ENCODE data around the gene RAB17. TPM values are rescaled to one million over a fixed set of nuclear protein-coding genes. Genes with fewer than 3 reads are reported as not detected.

The RAB17 gene
- total RNA-seq, 1 donor from 2014 or later, result 3.5 TPM

- intact Hi-C loops (cut with DNase I), result no loop called here
- DNase-seq (ENCODE audit: low spot score), result no peak
These were observed 21.5 kb downstream of the RAB17 start for GRCh38 chr2:237569041-237569440.

- intact Hi-C loops (cut with DNase I), result no loop called here
- DNase-seq (ENCODE audit: low spot score), result no peak
These were observed 22.3 kb downstream of the RAB17 start for GRCh38 chr2:237568121-237568660.

DNA sequence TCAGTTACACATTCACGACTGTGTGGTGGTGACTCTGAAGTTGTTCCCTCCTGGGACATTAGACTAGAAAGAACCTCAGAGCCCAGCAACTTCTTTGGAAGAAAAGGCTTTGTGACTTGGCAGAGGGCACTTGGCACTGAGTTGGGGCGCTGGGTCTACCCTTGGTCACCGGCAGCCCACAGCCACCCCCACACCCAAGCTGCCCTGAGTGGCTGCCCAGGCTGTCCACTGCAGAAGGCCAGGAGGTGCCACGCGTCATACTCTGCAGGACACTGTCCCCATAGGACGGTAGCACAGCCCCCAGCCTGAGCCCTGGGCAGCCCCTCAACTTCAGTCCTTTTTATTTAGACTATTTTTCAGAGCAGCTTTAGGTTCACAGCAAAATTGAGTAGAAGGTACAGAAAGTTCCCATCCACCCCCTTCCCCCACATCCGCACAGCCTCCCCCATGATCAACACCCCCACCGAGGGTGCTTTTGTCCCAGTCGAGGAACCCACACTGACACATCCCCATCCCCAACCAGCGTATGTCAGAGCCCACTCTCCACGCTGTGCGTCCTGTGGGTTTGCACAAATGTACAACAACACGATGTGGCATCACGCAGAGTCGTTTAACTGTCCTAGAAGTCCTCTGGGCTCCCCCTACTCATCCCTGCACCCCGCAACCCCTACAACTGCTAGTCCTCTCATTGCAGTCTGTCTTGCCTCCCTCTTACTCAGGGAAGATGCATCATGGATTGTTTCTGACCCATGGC, 23.1 kb downstream of the RAB17 start:
- no peak for DNase-seq (ENCODE audit: low spot score)
- intact Hi-C loops (cut with DNase I), result no loop called here

DNA sequence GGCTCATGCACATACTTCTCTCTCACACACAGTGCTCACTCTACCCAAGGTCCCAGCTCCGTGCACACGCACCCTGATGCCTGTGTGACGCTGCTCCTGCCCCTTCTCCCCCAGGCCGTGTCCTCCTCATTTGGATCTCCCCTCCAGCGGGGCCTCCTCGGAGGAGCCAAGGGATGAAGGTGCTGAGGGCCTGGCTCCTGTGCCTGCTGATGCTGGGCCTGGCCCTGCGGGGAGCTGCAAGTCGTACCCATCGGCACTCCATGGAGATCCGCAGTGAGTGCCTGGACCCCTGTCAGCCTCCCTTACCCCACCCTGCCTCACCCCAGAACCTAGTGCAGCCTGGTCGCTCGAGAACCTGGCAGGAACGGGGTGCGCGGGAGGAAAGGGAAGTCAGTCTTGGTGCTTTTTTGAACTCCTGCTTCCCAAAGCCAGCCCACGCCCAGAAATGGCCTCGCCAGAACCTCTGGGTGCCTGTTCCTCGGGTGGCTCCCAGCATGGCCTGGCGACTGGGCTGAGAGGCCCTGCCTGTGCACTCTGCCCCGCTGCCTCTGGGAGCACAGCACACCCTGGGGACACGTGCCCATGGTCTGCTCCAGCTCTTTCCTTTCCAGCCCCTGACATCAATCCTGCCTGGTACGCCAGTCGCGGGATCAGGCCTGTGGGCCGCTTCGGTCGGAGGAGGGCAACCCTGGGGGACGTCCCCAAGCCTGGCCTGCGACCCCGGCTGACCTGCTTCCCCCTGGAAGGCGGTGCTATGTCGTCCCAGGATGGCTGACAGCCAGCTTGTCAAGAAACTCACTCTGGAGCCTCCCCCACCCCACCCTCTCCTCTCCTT, 23.9 kb downstream of the RAB17 start, which contains the start of gene PRLH:
Gene PRLH, plus strand, starts transcription at position 174 of the 835 bp plus-strand sequence. Its CDS starts 0 bp downstream, at position 174.
- DNase-seq (ENCODE audit: low spot score), result no peak
- intact Hi-C loops (cut with DNase I), result no loop called here

DNA sequence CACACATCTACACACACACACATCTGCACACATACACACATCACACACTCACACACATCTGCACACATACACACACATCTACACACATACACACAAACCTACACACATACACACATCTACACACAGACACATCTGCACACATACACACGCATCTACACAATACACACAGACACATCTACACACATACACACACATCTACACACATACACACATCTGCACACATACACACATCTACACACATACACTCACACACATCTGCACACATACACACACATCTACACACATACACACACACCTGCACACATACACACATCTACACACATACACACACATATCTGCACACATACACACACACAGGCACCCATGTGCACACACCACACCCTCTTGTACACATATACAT, 24.6 kb downstream of the RAB17 start:
- DNase-seq (ENCODE audit: low spot score), result no peak
- intact Hi-C loops (cut with DNase I), result no loop called here

DNA sequence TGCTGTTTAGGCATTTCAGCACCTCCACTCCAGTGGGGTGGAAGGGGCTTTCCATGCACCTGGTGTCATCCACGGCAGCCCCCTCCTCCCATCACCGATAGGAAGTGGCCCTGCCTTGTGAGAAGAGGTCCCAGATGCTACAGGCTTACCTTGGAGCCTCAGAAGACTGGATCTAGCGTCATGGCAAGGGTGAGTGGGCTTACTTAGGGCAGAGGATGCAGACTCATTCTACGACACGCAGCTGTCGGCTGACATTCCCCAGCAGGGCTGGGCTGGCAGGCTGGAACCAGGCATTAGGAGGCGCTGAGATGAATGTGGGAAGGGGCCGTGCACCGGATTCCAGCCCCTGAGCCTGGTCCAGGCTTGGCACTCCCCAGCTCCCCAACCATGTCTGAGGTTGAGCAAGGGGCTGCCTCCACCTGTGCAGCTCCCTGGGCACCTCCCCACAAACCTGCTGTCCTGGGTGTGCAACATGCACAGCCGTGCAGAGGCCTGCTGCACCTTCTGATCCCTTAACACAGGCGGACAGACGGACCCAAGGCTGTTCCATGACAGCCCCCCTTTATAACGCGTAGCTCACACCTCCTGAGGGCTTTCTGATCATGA, 25.9 kb downstream of the RAB17 start:
- intact Hi-C loops (cut with DNase I), result no loop called here
- no peak for DNase-seq (ENCODE audit: low spot score)

GRCh38 chr2:237563816-237564215, 26.7 kb downstream of the RAB17 start:
- intact Hi-C loops (cut with DNase I), result no loop called here
- DNase-seq (ENCODE audit: low spot score), result no peak

DNA sequence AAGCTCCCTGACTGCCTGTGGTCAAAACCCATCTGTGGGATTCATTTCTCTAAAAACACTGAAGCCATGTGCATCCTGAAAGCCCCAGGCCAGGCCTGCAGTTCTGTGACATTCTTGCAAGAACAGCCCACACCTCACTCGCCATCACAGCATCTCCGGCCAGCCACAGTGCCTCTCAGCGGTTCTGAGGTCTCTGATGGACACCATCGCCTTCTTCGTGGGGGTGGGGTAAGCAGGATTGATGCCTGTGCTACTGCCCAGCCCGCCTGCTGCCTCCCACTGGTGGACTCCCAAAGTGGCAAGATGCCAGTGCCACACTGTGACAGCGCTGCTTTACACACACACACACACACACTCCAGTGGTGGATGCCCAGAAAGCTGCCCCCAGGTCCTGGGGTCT, 29.3 kb downstream of the RAB17 start:
- intact Hi-C loops (cut with DNase I), result no loop called here
- no peak for DNase-seq (ENCODE audit: low spot score)

DNA sequence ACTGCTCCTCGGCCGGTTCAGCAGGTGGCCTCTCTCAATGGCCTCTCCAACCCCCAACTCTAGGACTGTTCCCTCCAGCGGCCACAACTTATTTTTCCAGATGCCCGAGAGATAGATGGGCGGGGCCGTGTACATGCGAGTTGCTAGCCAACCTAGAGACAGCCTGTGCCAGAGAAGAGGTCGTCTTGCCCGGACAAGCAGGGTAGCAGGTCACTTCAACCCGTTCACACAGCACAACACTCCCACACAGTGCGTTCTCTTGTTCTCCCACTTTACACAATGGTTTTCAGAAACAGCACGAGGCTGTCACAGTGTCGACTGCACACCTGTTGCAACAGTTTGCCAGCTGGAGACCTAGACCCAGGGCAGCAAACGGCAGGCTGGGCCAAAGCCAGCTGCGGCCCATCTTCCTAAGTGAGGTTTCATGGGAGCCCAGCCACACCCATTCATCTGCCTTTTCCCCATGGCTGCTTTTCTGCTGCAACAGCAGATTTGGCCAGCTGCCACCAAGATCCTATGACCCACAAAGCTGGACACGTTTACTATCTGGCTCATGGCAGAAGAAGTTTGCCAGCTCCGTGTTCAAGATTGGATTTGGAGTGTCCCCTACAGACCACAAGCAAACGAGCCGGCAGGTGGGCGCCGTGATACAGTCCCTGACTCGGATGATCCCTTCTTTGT, 31.4 kb downstream of the RAB17 start:
- no peak for DNase-seq (ENCODE audit: low spot score)
- intact Hi-C loops (cut with DNase I), result no loop called here

- DNase-seq (ENCODE audit: low spot score), result no peak
- intact Hi-C loops (cut with DNase I), result no loop called here
These were observed 32.9 kb downstream of the RAB17 start for GRCh38 chr2:237557633-237558015.

- DNase-seq (ENCODE audit: low spot score), result no peak
- intact Hi-C loops (cut with DNase I), result no loop called here
These were observed 33.5 kb downstream of the RAB17 start for GRCh38 chr2:237556773-237557632.

DNA sequence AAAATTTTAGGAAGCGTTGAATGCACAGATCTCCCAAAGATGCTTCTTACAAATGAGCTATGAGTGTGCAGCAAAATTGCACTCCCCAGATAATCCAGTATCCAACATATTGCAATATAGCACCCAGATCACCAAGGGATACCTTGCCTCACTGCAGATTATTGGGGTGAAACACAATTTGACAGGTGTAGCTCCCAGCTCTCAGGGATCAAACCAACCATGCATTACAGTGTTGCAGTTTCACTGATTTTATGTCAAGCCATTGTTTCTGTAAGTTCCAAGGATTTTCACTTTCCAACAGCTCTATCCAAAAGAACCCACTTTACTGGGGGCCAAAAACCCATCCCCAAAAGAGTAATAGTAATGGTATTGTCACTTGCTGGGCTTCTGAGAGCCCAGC, 35.0 kb downstream of the RAB17 start:
- DNase-seq (ENCODE audit: low spot score), result no peak
- intact Hi-C loops (cut with DNase I), result no loop called here

DNA sequence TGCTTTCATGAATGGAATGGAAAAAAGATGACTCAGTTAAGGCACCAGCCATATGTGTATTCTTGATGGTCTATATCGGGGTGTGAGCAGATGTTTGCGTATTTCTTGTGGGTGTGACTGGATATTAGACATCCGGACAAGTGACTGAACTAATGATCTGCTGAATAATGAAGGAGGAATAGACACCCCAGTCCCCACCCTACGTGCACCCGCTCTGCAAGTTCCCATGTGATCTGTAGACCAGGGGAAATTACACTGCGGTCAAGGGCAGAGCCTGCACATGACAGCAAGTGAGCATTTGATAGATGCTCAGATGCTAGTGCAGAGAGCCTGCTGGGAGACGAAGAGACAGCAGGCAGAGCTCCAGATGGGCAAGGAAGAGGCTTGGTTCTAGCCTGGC, 36.6 kb downstream of the RAB17 start:
- intact Hi-C loops (cut with DNase I), result no loop called here
- no peak for DNase-seq (ENCODE audit: low spot score)

- intact Hi-C loops (cut with DNase I), result no loop called here
These were observed 37.6 kb downstream of the RAB17 start for GRCh38 chr2:237552908-237553307.

DNA sequence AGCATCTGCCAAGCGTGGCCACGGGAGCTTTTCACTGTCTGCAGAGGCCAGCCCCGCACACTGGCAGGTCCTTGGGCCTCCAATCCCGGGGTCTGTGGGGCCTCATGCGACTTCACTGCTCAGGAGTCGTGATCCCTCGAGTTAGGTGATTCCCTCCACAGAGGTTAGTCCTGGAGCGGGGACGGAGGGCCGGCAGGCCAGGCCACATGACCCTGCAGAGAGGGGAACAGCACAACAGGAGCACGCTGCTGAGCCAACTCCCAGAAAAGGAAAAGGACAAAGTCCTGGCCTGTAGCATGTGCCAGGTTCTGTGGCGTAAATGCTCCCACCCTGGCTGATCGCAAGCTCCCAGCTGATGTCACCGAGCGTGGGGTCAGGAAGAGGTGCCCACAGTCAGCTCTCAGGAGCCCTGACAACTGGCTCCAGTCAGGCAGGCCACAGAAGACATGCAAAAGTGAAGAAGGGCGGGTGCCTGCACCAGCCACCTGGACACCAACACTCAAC, 39.4 kb downstream of the RAB17 start:
- DNase-seq (ENCODE audit: low spot score), result no peak
- intact Hi-C loops (cut with DNase I), result no loop called here

More at GRCh38 chr2:237552908-237553307, 37.6 kb downstream of the RAB17 start:
- no peak for DNase-seq (ENCODE audit: low spot score)

DNA sequence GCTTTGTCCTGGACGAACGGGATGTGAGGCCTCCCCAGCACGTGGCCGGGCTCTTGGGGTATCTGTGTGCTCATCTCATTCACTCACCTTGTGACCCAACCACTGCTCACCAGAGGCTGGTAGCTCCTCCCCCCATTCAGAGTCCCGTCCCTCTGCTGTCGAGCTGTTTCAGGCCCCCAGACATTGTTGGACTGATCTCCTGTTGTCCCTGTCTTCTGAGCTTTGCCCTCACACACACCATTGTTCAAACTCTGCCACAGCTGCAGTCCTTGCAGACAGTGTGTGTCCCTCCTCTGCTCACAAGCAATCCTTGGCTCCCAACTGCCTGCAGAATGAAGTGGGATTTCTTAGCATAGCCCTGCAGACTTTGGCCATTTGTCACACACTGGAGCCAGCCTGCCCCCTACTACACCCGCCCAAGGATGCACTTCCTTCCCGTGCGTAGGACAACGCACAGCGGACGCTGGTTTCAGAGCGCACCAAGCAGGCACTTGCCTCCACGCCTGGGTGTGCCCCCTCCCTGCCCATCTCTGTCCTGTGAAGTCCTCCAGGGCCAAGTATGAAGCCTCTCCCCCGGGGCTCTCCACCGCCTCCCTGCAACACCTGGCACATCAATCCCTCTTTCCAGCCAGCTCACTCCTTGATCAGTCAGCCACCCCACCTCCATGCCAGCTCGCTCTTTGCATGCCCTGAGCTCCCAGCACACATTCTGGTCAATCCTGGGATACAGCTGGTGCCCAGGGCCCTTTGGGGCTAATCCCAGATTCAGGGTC, 40.7 kb downstream of the RAB17 start:
- DNase-seq (ENCODE audit: low spot score), result no peak
- intact Hi-C loops (cut with DNase I), result no loop called here

DNA sequence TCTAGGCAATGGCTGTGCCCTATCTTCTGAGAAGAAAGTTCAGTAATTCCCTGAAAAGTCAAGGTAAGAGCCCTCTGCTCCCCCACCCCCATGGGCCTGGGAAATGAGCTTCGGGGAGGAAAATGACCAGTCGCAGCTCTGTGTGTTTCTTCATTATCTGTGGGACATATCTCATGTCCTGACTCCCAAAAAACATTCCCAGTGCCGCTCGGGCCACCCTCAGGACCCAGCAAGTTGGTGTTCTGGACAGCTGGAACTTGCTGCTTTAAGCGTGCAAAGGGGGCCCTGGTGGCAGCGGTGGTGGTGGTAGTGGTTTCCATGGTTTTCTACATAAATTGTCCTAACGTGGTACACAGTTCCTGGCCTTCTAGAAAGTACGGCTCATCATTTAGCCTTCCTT, 41.3 kb downstream of the RAB17 start:
- DNase-seq (ENCODE audit: low spot score), result no peak
- intact Hi-C loops (cut with DNase I), result no loop called here

Data from cardiac septum (tissue), 1 donor.